NCI-H1105 treated with DMSO at 0.1 percent for 48 hours (cell line): ENCODE measurements around the gene FHOD1.

ENCODE experiments used
- DNase-seq: peaks from one replicate; lab custom pipeline; 2025; lab: John Stamatoyannopoulos, UW

The FHOD1 gene

DNA sequence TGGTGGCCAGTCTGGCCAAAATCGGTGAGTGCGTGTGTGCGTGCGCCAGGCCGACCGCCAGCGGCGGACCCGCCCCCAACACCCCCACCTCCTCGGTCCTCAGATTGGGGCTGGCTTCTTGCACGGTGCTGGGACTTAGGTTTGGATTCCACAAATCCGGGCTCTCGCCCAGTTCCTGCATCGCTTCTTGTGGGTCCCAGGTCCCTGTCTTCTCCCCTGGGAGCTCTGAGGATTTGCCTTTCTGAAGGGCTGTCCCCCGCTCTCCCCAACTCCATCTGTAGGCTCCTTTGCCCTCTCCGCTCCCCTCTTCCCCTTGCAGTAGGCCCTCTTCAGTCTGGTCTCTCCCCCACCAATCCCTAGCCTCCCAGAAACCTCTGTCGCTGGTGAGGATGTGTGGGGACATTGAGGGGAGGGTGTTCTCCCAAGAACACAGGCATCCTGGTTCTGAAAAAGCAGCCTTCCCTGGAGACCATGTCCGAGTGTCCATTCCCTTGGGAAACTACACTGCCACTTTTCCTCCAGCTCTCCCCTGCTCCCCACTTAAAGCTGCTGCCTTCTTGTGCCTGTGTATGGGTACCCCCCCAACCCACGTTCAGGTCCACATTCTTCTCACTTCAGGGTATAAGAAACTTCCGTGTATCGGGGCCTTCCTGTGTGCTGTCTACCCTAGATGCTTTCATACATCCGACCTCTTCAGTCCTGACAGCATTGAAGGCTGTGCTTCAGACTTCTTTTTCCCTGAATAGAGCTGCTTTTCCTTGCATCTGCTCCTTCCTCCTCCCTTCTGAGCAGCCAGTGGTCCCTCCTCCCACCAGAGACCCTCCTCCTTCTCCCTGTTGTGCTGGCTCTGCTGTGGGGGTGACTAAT lies 2.1 kb upstream of the FHOD1 start:
- no peak for DNase-seq

DNA sequence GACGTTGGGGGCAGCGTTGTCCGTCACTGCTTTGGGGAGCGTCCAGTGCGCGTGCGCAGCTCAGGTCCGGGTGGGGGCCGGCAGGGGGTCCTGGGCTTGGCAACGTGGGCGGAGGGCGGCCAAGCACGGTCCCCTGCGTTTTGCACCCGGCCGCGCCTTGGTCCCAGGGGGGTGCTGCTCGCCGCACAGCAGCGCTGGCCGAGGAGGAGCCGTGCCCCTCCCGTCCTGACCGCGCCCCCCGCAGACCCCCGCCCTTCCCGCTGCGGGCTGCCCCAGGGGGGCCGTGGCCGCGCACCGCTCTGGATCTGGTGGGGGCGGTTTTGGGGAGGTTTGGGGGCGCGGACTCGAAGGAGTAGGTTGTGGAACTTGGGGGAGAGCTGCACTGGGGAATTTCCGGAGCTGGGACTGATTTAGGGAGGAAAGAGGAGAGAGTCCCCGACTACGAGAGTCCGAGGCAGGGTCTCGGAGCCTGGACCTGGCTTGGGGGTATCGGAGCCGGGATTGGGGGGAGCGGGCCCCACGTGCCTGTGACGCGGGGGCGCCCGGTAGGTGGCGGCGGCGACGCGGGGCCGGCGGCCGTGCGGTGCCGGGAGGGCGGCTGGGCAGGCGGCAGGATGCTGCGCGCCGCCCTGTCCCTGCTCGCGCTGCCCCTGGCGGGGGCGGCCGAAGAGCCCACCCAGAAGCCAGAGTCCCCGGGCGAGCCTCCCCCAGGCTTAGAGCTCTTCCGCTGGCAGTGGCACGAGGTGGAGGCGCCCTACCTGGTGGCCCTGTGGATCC lies 1.3 kb upstream of the FHOD1 start, which contains the start of gene SLC9A5:
Gene SLC9A5 (plus strand): TSS at position 579 of the 777 bp plus-strand sequence. CDS start 36 bp downstream, at position 615.
- DNase-seq, result no peak

DNA sequence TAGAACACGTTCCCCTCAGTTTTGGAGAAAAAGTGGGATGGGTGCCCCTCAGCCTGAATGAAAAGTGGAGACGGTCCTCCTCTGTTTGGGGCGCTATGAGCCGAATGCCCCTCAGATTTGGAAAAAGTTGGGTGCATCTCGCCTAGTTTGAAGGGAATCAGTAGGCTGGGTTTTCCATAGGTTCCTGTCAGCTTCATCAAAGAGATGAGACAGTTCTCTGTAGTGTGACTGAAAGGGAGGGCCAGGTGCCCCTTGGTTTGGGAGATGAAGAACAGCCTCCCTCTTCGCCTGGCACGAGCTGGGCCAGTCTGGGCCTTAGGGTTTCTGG lies 756 bp upstream of the FHOD1 start:
- no peak for DNase-seq

GRCh38 chr16:67246756-67247191 lies 507 bp downstream of the FHOD1 start:
- peak; percentile 53 for DNase-seq

GRCh38 chr16:67246081-67246755 lies 1.1 kb downstream of the FHOD1 start:
- no peak for DNase-seq

GRCh38 chr16:67245674-67246080 lies 1.6 kb downstream of the FHOD1 start:
- no peak for DNase-seq

DNA sequence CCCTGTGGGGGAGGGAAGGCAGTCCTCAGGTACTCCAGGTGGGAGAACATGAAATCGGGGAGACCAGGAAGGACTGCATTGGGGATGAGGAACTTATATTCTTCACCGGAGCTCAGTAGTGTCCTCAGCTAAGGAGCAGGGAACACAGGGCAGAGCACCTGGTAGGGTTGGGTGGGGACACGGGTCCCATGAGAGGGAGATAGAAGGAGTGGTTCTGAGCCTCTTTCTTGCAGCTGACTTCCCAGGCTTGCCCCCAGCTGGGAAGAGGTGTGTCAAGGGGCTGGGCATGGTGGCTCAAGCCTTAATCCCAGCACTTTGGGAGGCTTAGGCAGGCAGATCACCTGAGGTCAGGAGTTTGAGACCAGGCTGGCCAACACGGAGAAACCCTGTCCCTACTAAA lies 2.1 kb downstream of the FHOD1 start:
- no peak for DNase-seq

- DNase-seq, result no peak
These were observed 2.7 kb downstream of the FHOD1 start for GRCh38 chr16:67244387-67245185.

DNA sequence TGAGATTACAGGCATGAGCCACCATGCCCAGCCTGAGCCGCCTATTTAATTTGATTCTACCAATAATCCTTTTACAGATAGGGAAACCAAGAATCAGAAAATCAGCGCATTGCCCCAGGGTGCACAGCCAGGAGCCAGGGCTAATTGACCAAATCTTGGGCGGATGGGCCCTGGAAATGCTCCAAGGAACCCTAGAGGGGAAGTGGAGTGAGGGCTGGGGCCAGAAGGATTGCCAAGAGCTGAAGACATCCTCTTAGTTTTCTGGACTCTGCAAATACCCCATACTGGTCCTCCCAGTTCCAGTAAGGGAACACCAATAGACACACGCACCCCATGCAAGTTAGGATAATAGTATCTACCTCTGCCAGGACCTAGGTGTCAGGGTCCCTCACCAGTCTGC lies 3.8 kb downstream of the FHOD1 start:
- DNase-seq, result no peak

DNA sequence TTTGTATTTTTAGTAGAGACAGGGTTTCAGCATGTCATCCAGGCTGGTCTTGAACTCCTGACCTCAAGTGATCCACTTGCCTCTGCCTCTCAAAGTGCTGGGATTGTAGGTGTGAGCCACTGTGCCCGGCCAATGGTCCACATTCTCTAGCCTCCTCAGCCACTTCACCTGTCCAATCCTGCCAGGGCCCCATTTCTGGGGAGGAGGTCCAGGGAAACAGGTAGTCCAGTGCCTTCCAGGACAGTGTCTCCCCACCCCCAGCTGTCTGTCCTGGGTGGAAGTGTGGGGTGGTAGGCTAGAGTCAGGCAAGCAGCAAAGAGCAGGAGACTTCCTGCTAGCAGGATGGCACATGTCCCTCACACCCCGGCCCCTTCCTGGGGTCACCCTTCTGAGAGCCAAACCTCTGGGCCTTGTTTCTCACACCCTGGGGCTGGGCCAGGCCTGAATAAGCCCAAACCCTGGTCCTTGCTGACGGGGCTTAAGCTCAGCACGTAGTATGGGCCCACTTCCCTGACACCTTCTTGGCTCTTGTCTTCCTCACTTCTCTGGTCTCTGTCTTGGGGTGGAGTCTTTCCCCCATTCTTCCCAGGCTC lies 5.0 kb downstream of the FHOD1 start:
- no peak for DNase-seq

DNA sequence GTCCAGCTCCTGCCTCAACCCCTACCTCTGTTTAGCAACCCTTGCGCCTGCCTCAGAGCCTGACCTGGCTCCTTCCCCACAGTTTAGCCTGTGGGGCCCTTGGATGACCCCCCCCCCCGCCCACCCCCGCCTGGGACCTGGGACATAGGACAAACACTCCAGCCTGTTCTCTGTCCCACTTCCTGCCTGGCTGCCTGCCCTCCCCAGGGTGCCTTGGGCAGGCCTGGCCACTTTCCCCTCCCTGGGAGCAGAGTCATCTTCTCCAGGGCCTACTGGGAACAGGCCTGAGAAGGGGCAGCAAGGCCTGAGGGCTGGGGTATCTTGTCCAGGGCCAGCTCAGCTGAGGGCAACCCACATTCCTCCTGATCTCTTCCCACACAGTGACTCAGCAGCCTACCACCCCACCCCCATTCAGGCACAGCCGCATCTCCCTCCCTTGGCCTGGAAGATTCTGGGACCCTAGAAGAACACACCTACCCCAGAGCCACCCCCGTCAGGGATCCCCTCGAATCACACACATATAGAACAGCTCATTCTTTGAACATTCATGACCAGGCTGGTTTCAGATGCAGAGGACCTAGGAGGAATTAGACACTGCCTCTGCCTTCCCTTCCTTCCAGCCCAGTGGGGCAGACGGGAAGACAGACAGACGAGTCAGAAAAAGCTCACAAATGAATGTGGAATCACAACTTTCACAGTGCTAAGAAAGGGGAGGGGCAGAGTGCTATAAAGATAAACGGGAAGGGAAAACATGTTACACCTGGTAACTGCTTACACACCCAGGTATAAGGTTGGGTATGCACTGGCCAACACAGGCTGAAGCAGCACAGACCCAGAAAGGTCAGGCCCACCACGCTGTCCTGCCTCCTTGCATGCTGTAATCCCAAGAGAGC lies 6.0 kb downstream of the FHOD1 start:
- no peak for DNase-seq

- no peak for DNase-seq
These were observed 6.8 kb downstream of the FHOD1 start for GRCh38 chr16:67240506-67240905.

- DNase-seq, result no peak
These were observed 8.3 kb downstream of the FHOD1 start for GRCh38 chr16:67238806-67239470.

DNA sequence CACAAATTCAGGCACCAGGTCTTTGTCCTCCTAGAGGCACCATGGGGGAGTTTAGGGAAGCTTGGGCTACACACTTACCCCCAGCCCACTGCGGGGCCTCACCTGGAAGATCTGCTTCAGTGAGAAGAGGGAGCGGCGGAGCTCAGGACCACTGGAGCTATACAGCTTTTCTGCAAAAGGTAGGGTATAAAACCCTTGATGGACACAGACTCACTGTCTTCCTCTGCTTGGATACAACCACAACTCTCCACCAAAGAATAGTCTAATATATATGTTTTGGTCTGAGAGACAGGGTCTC lies 9.1 kb downstream of the FHOD1 start:
- no peak for DNase-seq

DNA sequence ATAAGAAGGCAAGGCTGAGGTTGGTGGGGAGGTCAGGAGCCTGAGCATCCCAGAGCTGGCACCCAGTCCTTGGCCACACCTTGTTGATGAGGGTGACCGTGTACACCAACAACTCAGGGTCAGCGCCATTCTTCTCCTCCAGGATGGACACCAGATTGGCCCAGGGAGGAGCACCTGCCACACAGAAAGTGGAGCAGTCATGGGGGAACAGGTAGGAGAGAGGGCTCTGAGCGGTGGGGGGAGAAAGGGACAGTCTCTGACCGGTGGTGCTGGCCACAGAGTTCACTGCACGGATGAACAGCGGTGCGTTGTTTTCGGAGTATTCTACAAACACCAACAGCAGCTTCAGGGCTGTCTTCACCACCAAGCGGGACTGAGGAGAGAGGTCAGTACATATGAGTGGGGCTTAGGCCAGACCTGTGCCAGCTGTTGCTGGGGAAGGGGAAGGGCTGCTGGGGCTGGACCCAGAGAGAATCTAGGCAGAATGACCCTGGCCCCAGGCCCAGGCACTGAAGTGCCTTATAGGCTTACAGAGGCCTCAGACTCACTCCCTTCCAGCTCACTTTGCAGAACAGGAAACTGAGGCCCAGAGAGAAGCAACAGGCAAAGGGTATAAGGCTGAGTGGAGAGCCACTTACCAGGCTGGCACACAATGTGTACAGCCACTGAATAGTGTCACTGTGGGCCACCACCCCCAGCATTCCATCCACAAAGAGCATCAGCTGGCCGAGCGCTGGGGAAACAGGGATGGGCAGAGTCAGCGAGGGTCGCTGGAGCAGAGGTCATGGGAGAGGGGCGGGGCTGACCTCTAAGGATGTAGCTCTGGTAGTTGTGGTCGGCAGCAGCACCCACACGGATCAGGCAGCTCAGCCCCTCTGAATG lies 9.6 kb downstream of the FHOD1 start:
- no peak for DNase-seq

- no peak for DNase-seq
These were observed 10.5 kb downstream of the FHOD1 start for GRCh38 chr16:67236563-67237395.

DNA sequence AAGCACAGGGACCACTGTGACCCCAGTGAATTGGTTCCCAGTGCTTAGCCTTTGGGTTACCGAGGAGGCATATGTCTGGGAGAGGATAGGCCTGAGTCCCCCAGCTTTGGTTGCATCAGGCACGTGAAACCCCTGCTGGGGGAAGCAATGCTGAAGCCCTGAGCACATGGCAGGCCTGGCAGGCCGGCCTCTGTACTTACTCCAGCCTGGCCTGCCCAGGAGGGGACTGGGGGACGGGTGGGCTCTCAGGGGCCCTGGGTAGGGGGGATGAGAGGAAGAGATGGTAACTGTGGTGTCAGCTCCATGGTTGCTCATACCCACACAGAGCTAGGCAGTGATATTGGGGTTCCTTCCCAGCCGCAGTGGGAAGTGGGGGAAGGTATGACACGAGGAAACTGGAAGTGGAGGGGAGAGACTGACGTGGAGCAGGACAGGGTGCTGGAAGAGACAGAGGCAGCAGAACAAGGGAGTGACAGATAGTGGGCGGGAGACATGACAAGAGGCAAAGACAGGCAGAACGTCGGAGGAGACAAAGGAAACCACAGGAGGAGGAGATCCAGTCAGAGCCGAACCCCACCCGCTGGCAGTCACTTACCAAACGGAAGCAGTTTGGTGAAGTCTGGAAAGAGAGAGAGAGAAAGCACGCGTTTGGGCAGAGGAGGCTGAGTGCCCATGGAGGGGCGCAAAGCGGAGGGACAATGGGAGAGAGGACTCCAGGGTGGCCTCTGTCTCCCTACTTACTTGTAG lies 11.3 kb downstream of the FHOD1 start:
- DNase-seq, result no peak
